K562 (cell line): ENCODE data around the gene ADGRG4. TPM values are rescaled to one million over a fixed set of nuclear protein-coding genes. Genes with fewer than 3 reads are reported as not detected.

Source experiments
- ATAC-seq: fragments of 200-7000 bp; cut with Tn5 transposase; 3 replicates; pipeline ENCODE4 v1.9.1; 2020; ENCODE audit warnings: moderate library complexity
- BruUV-seq: library from RNA; stranded (reverse); fragments of 400-500 nt; replicated peaks from 2 replicates; lab custom pipeline; 2021; lab: Mats Ljungman, UMichigan
- CTCF ChIA-PET: fragments of 300-600 bp; formaldehyde crosslinking; extraction: SDS; loops from one replicate; lab custom pipeline; 2021; ENCODE audit warnings: low intra/inter-chr PET ratio; lab: Yijun Ruan, JAX
- POLR2A ChIA-PET: fragments of 300-600, 350-650 bp; sonication (Branson Sonifier 250); formaldehyde crosslinking; extraction: SDS; loops from one replicate; lab custom pipeline; 2021; ENCODE audit warnings: antibody characterized with exemption, inconsistent platforms; lab: Yijun Ruan, JAX
- DNase-seq, 4 experiments: peaks; one replicate each; pipeline versions ENCODE4 v3.0.0 to v3.0.0-alpha.2; 2011 to 2018; ENCODE audit warnings: low spot score in 3 of 4, mixed read lengths in 3 of 4; ENCODE audit errors: extremely low read depth in 1 of 4
- FAIRE-seq: peaks from 2 replicates; lab custom pipeline; 2011; peaks lifted over from hg19 to GRCh38; lab: Jason Lieb, UNC
- H2AFZ ChIP-seq: 2 replicates; pipeline ENCODE4 v1.6.0; 2011; ENCODE audit warnings: low read depth, low read length, control low read depth, inconsistent platforms
- H3K27ac ChIP-seq: fragments of 200-600 bp; 3 replicates; pipeline ENCODE4 v1.8.0; 2011; ENCODE audit warnings: low read depth, mild to moderate bottlenecking, control low read depth, inconsistent platforms, low read length, moderate library complexity, mixed read lengths; ENCODE audit errors: extremely low read depth
- H3K27me3 ChIP-seq, 2 experiments: fragments of 300-600 bp in 1 of 2; 2 replicates in 1 of 2; 3 replicates in 1 of 2; pipeline versions ENCODE4 v1.6.0 to v1.8.0; 2011; ENCODE audit warnings: inconsistent platforms in 2 of 2, low read length in 2 of 2, mild to moderate bottlenecking in 1 of 2, mixed read lengths in 1 of 2, moderate library complexity in 1 of 2; ENCODE audit not compliant: control insufficient read depth in 2 of 2, insufficient read depth in 2 of 2
- H3K36me3 ChIP-seq: fragments of 300-600 bp; 3 replicates; pipeline ENCODE4 v1.8.0; 2011; ENCODE audit warnings: mild to moderate bottlenecking, low read length, inconsistent platforms; ENCODE audit not compliant: control insufficient read depth, insufficient read depth
- H3K4me1 ChIP-seq, 2 experiments: fragments of 200-600 bp in 1 of 2; replicated peaks in 1 of 2; 2 replicates in 1 of 2; 3 replicates in 1 of 2; pipeline versions ENCODE4 v1.5.1 to v1.8.0; 2011; ENCODE audit warnings: inconsistent platforms in 2 of 2, low read length in 2 of 2, mild to moderate bottlenecking in 1 of 2, mixed read lengths in 1 of 2, moderate library complexity in 1 of 2; ENCODE audit not compliant: control insufficient read depth in 2 of 2, insufficient read depth in 2 of 2
- H3K4me2 ChIP-seq: 2 replicates; pipeline ENCODE4 v1.6.1; 2011; ENCODE audit warnings: low read length, control low read depth, inconsistent platforms, mixed read lengths; ENCODE audit not compliant: insufficient read depth
- H3K4me3 ChIP-seq: fragments of 200-600 bp; sonication (generic), shearing (Covaris generic); 2 replicates; pipeline ENCODE4 v1.5.1; 2016; ENCODE audit warnings: control low read depth, inconsistent platforms
- H3K79me2 ChIP-seq: fragments of 200-600 bp; 3 replicates; pipeline ENCODE4 v1.8.0; 2011; ENCODE audit warnings: low read length, inconsistent platforms; ENCODE audit not compliant: control insufficient read depth, insufficient read depth
- H3K9ac ChIP-seq, 2 experiments: 2 replicates each; pipeline versions ENCODE4 v1.6.0 to v1.6.1; 2011; ENCODE audit warnings: low read depth in 2 of 2, low read length in 2 of 2, control low read depth in 1 of 2, inconsistent platforms in 1 of 2, mild to moderate bottlenecking in 1 of 2, mixed read lengths in 1 of 2; ENCODE audit not compliant: insufficient read depth in 1 of 2
- H3K9me1 ChIP-seq: one replicate; pipeline ENCODE4 v1.6.0; 2011; ENCODE audit warnings: inconsistent platforms, mild to moderate bottlenecking, low read length, moderate library complexity; ENCODE audit not compliant: control insufficient read depth, insufficient read depth
- H3K9me3 ChIP-seq: replicated peaks from 2 replicates; pipeline ENCODE4 v1.5.1; 2011; ENCODE audit warnings: low read depth, low read length, inconsistent platforms; ENCODE audit not compliant: control insufficient read depth, insufficient read depth
- H4K20me1 ChIP-seq: replicated peaks from 2 replicates; pipeline ENCODE4 v1.6.1; 2011; ENCODE audit warnings: low read length, inconsistent platforms, mixed read lengths; ENCODE audit not compliant: control insufficient read depth, insufficient read depth
- GTF2A2 ChIP-seq: IDR thresholded peaks from 2 replicates; pipeline ENCODE4 v1.6.1; 2016; ENCODE audit warnings: mild to moderate bottlenecking, missing genetic modification characterization, missing compliant biosample characterization
- HNRNPLL ChIP-seq: fragments of 200-400 bp; formaldehyde crosslinking; IDR thresholded peaks from 2 replicates; pipeline ENCODE4 v1.6.1; 2017; ENCODE audit warnings: low read length, low read depth, mild to moderate bottlenecking; ENCODE audit not compliant: poor library complexity, severe bottlenecking
- JUN ChIP-seq, 2 experiments: sonication (generic) in 1 of 2; formaldehyde crosslinking in 1 of 2; IDR thresholded peaks; 2 replicates each; pipeline versions ENCODE4 v1.6.1 to v1.8.0; 2012 to 2022; ENCODE audit warnings: borderline replicate concordance in 2 of 2, mild to moderate bottlenecking in 2 of 2, improper control_type of control experiment in 1 of 2, low read depth in 1 of 2, low read length in 1 of 2, missing genetic modification reagents in 1 of 2
- MTA1 ChIP-seq: fragments of 450-650 bp; IDR thresholded peaks from 2 replicates; pipeline ENCODE4 v1.6.1; 2017; ENCODE audit warnings: borderline replicate concordance
- MYNN ChIP-seq, 2 experiments: sonication (generic); formaldehyde crosslinking in 1 of 2; IDR thresholded peaks; 2 replicates each; pipeline versions ENCODE4 v1.5.0 to v1.6.1; 2016 to 2020; ENCODE audit warnings: antibody characterized with exemption in 1 of 2, missing genetic modification reagents in 1 of 2
- NCOA2 ChIP-seq, 2 experiments: fragments of 450-650 bp; IDR thresholded peaks; 2 replicates each; pipeline ENCODE4 v1.6.1; 2018; ENCODE audit warnings: mild to moderate bottlenecking in 2 of 2, moderate library complexity in 1 of 2; ENCODE audit not compliant: partially characterized antibody in 2 of 2
- POLR2H ChIP-seq: IDR thresholded peaks from 2 replicates; pipeline ENCODE4 v1.6.1; 2016; ENCODE audit warnings: missing genetic modification characterization, low read depth, mild to moderate bottlenecking, control low read depth, missing compliant biosample characterization, moderate library complexity
- SMARCA5 ChIP-seq: fragments of 450-650 bp; IDR thresholded peaks from 2 replicates; pipeline ENCODE4 v1.6.1; 2016
- ZBTB2 ChIP-seq: fragments of 450-650 bp; IDR thresholded peaks from 2 replicates; pipeline ENCODE4 v1.6.1; 2016; ENCODE audit warnings: antibody characterized with exemption
- ZBTB40 ChIP-seq, 2 experiments: fragments of 450-650 bp in 1 of 2; sonication (generic) in 1 of 2; formaldehyde crosslinking in 1 of 2; IDR thresholded peaks; 2 replicates each; pipeline versions ENCODE4 v1.7.1 to v1.9.0; 2016 to 2022; ENCODE audit warnings: inconsistent platforms in 1 of 2, mild to moderate bottlenecking in 1 of 2, missing genetic modification reagents in 1 of 2
- WGBS: fragments of 100-300 bp; shearing (Covaris generic); methylation state at CpG from one replicate; pipeline ENCODE4 v1.1.6; 2016; ENCODE audit warnings: low coverage, mixed read lengths; ENCODE audit not compliant: insufficient coverage; ENCODE audit errors: missing lambda C conversion rate; 5-methylcytosine and 5-hydroxymethylcytosine counted together
- in situ Hi-C: fragments of 300-500 bp; cut with MboI; formaldehyde crosslinking; loops from 4 replicates; pipeline ENCODE4 v1.15.0; 2018; ENCODE audit warnings: inconsistent platforms, mixed read lengths
- intact Hi-C: fragments of 100-400 bp; cut with micrococcal nuclease; formaldehyde crosslinking; loops from 2 replicates; pipeline ENCODE4 v1.14.2; 2022
- polyA plus RNA-seq, 8 experiments: library from polyadenylated mRNA; depleted of rRNA in 4 of 8; stranded (reverse) in 5 of 8; unstranded in 3 of 8; fragments of >200 nt; fragmentation: Nextera tagmentation in 2 of 8; fragmentation: Illumina TruSeq in 1 of 8; extraction: Ambion mirVana in 2 of 8; extraction: Trizol in 1 of 8; gene quantifications; 2 replicates each; pipeline versions ENCODE4 v1.2.1 to v1.2.3, GENCODE V29; 2011 to 2014; ENCODE audit warnings: inconsistent platforms in 1 of 8, missing spikeins in 1 of 8
- total RNA-seq, 7 experiments: library from RNA; depleted of rRNA in 6 of 7; stranded (reverse); fragments of >200 nt in 6 of 7; fragmentation: Illumina TruSeq in 2 of 7; extraction: Trizol in 2 of 7; gene quantifications; 2 replicates each; pipeline versions ENCODE4 v1.2.1 to v1.2.3, GENCODE V29; 2011 to 2021; ENCODE audit warnings: low replicate concordance in 1 of 7

The ADGRG4 gene
- total and polyA plus RNA-seq, 9 of the 15 experiments (the other 6 are each of a cell fraction or from before 2014, with no cell fraction given) = not detected

GRCh38 chrX:136417806-136418205, 117.0 kb downstream of the ADGRG4 start (continued):
- TF ChIP-seq ZBTB2 = no peak

DNA sequence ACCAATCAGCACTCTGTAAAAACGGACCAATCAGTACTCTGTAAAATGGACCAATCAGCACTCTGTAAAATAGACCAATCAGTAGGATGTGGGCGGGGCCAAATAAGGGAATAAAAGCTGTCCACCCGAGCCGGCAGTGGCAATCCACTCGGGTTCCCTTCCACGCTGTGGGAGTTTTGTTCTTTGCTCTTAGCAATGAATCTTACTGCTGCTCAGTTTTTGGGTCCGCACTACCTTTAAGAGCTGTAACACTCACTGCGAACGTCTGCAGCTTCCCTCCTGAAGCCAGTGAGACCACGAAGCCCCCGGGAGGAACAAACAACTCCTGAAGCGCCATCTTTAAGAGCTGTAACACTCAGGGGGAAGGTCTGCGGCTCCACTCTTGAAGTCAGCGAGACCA, 120.6 kb downstream of the ADGRG4 start:
- H3K9me1 ChIP-seq = no peaks in the 10 kb centered on the region
- H3K9ac ChIP-seq = no peak overlapping the region
- no TSS peak for BruUV-seq
- ATAC-seq (no peak), FAIRE-seq (no peak), DNase-seq (no peak)
- H3K9me3 ChIP-seq = no peaks in the 10 kb centered on the region
- no peak overlapping the region for H2AFZ ChIP-seq
- no peak overlapping the region for H3K27ac ChIP-seq
- in situ Hi-C loops (no loop called here), intact Hi-C loops (no loop called here)
- no peak overlapping the region for H3K4me2 ChIP-seq
- ChIA-PET POLR2A (interaction anchor here (0.7 to 1.1 kb wide), 2 partner anchors 11 to 84 kb away, joined by 3 read pairs; no protein-coding TSS in a partner anchor), CTCF (no interaction called here)
- no peaks in the 10 kb centered on the region for H3K79me2 ChIP-seq
- no peak overlapping the region for H3K4me3 ChIP-seq
- 2% methylated on average over 8 of the region's 14 CpGs for WGBS
- no peaks in the 10 kb centered on the region; a peak in 1 of 5 replicates for H3K4me1 ChIP-seq
- no peaks in the 10 kb centered on the region for H3K27me3 ChIP-seq
- H3K36me3 ChIP-seq = no peaks in the 10 kb centered on the region
- H4K20me1 ChIP-seq = no peaks in the 10 kb centered on the region
- TF ChIP-seq NCOA2 (IDR thresholded peaks at IDR 0.05; ENCODE audit: partially characterized antibody in 2 of 2) (no peak), MTA1 (no peak), GTF2A2 (tag) (peak; percentile 50; the same call in 1 of the 2 replicates), HNRNPLL (no peak), MYNN (IDR thresholded peaks at IDR 0.05) (no peak), MYNN (CRISPR knock-in tag; IDR thresholded peaks at IDR 0.05) (no peak), JUN (IDR thresholded peaks at IDR 0.05; ENCODE audit: borderline replicate concordance, low read depth, low read length) (no peak), JUN (CRISPR knock-in tag; IDR thresholded peaks at IDR 0.05; ENCODE audit: borderline replicate concordance) (no peak), POLR2H (peak; percentile 70), SMARCA5 (no peak), ZBTB40 (IDR thresholded peaks at IDR 0.05) (no peak), ZBTB40 (CRISPR knock-in tag; IDR thresholded peaks at IDR 0.05) (no peak)
